Stimulated activated CD8-positive, alpha-beta memory T cell treated with anti-CD3 and anti-CD28 coated beads, Interleukin-7, amount 100 ng/mL, for 24 hours (primary cell): ENCODE results near the gene RAB3D.
"Not testable (repeated sequence)": the region's sequence is repeated elsewhere in the genome, so short reads cannot be mapped to it uniquely, and the experiment has no call there.

Experiments used
- DNase-seq: peaks from one replicate; pipeline ENCODE4 v3.0.0-alpha.2; 2020; ENCODE audit warnings: low read depth

Gene RAB3D

DNA sequence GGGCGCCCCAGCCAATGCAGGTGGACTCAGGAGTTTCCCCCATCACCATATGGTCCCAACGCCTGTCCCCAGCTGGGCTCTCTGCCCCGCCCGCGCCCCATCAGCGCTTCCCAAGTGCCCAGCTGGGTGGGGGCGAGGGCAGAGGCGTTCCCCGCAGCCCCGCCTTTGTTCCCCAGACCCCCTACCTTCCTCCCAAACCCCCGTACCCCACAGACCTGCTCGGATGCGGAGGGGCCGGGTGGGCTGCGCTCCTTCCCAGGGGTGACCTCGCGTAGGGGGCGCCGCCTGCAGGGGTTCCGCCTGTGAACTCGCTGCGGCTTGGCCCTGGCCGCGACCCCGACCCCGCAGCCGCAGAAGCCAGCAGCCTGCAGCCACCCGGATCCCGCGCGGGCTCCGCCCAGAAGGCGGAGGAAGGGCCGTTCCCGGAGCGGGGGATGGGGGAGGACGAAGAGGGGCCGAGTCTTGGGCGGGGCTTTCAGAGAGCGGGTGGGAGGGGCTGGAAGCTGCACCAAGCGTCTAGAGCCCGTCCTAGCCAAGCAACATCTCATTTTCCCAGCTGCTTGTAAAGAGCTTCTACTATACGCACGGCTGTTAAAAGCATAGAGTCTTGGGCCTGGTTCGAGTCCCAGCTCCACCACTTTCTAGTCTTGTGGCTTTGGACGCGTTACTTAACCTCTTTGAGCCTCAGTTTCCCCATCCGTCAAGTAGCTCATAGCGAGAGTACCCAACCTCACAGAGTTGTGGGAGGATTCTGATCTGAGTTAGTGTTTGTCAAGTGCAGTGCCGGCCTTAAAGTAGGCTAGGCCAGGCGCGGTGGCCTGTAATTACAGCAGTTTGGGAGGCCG, at the start of gene RAB3D:
TSS of gene RAB3D (minus strand) at position 404 of the 845 bp plus-strand sequence. CDS start 2,258 bp downstream, outside the sequence.
- DNase-seq: peak; percentile 64

DNA sequence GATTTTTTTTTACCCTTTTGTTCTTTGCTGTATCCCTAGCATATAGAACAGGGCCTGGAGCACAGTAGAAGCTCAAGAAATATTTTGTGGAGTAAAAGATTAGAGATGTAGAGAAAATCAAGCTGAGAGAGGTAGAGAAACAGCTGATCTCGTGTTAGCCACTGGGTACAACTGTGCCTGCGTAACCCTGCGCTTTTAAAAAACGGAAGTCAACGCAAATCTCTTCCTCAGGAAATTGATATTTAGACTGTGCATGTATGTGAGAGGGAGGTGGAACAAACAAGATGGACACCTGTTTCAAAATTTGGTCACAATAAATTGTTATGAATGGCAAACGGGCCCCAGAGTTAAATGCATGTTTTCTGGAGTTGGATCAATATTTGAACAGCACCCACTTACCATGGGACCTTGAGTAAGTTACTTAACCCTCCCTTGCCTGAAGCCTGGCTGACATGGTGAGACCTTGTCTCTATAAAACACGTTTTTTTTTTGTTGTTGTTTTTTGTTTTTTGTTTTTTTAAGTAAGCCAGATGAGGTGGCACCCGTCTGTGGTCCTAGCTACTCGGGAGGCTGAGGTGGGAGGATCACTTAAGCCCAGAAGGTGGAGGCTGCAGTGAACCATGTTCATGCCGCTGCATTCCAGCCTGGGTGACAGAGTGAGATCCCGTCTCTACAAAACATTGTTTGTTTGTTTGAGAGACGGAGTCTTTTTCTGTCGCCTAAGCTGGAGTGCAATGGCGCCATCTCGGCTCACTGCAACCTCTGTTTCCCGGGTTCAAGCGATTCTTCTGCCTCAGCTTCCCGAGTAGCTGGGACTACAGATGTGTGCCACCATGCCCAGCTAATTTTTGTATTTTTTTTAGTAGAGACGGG, 47.9 kb upstream of the RAB3D start:
- no peak for DNase-seq

GRCh38 chr19:11384778-11385129, 45.3 kb upstream of the RAB3D start:
- DNase-seq: no peak

- DNase-seq: no peak
Measured at GRCh38 chr19:11383706-11384048, 44.2 kb upstream of the RAB3D start.

DNA sequence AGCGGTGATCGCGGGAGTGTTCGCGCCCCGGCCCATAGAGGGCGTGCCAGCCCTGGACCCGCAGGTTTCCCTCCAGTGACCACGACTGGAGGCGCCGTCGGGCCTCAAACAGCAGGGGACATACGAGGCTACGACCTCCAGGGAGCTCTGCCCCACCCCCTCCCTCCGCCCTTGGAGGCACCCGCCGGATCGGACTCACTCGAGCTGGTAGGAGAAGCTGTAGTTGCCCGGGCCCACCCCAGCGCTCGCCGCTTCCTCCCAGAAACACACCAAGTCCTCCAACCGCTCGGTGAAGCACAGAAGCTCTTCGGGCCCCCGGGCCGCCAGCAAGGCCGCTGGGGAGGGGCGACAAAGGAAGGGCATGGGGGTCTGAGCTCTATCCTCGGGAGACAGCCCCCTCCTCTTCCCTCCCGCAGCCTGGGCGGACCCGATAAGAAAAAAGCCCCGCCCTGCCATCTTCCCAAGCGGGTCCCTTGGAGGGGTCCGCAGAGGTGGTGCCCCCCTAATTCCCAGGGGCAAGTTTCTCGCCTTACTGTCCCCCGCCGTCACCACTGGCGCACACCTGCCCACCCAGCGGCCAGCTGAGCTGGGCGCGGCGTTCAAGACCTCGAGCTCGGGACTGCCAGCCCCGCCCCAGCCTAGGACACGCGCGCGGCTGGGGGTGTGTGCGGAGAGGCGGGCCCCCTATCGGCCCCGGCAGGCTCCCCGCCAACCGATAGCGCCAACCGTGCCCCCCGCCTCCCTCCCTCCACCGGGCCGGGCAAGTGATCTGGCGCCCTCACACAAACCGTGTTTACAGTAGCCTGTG, 43.6 kb upstream of the RAB3D start:
- no peak for DNase-seq

DNA sequence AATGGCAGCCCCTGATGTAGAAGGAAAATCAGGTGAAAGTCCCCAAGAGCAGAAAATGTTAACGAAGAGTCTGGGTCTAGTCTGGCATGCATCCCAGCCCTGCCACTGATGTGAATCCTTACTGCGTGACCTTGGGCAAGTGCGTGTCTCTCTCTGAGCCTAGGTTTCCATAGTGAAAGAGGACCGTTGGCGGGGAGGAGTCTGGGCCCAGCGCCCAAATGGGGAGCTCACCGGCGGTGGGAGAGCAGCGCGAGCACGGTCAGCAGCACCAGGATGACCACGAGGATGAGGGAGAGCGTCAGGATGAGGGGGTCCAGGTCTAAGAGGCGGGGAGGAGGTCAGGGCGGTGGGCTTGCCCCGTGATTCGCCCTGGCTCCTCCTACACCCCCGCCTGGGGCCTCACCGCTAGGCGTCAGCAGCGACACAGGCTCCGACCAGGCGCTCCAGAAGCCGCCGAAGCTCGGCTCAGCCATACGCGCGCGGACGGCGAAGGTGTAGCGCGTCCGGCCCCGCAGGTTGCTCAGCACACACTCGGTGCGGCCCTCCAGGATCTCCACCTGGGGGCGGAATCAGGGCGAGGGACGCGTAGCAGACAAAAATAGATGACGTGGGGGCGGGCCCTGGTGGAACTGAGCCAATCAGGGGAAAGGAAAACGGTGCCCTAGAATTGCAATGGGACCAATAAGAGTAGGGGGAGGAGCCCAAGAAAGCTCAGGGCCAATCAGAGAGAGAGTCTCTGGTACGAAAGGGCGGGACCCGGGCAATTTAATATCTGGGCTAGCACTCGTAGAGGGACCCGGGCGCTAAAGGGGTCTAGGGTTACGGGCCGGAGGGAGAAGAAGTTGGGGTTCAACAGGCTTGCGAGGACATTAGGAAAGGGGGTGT, 41.4 kb upstream of the RAB3D start:
- peak; percentile 89 for DNase-seq

DNA sequence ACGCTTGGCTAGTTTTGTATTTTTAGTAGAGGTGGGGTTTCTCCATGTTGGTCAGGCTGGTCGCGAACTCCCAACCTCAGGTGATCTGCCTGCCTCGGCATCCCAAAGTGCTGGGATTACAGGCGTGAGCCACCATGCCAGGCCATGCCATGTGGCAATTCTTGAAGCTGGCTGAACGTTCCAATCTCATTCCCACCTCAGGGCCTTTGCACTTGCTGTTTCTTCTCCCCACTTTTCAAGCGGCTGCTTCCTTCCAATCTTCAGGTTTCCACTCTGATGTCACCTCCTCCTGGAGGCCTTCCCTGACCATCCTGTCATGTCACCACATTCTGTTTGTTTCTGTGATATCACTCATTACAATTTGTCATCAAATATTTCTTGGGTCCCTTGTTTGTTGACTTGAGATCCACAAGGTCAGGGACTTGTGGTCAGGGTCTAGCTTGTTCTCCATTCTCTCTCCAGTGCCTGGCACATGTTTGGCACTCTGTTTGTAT, 40.4 kb upstream of the RAB3D start:
- DNase-seq: no peak

GRCh38 chr19:11379269-11379845, 39.9 kb upstream of the RAB3D start:
- not testable (repeated sequence) for DNase-seq

DNA sequence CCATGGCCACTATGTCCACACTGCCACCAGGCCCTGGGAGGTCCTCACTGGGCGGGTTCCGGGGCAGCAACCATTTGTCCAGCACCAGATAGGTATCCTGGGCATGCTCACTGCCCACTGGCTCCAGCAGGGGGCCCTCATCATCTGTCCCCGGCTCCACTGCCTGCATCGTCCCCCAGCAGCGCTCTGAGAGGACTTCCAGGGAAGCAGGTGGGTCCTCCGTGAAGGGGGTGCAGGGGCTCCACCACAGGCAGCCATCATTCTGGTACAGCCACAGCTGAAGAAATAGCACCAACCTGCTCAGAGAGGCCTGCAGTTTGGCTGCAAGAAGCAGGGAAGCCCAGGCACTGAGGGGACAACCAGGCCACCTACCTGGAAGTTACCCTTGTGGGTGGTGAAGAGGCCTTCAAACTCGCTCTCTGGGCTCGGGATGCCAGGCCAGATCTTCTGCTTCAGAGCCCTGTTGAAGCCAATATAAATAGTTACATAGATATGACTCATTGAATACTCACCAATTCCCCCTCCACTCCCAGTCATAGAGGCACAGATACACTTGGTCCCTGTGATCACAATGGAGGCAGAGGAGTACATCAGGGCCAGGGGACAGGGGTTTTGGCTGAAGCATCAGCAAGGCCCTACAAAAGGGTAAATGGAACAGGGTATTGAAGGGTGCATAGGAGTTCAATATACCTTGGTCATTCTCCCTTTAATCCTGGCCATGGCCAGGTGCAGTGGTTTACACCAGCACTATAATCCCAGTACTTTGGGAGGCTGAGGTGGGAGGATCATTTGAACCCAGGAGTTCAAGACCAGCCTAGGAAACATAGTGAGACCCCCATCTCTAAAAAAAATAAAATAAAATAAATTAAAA, 39.1 kb upstream of the RAB3D start:
- DNase-seq: no peak

DNA sequence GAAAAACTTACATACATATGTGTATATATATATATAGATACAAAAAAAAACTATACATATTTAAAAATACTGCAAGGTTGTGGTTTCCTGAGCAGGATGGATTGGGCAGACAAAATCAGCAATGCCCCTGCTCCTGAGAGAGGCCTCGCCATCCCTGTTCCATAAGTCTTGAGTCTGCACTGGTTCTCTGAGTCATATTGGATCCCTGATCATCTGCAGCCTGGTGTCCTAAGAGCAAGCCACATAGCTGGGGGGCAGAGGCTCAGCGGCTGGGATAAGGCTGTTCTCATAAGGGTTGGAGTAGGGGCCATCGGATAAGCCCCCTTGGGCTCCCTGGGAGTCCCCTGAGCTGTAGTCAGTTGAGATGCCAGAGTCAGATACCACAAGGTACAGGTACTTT, 38.3 kb upstream of the RAB3D start:
- no peak for DNase-seq

DNA sequence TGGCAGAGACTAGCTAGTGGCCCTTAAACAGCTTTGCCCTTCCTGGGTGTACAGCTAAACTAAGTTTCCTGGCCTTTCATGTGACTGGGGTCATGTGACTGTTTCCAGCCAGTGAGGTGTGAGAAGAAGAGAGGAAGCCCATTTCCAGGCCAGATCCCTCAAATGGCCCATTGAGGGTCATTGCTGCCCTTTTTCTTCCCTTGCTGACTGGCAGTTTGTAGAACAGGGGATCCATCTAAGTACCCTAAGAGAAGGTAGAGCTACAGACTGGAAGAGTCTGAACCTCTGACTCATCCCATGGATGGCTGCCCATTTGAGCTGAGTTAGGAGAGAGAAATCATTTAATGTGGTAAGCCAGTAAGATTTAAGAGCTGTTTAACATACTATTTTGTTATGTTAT, 37.8 kb upstream of the RAB3D start:
- DNase-seq: no peak

GRCh38 chr19:11375143-11375948, 35.9 kb upstream of the RAB3D start:
- no peak for DNase-seq

- peak; percentile 92 for DNase-seq
Measured at GRCh38 chr19:11374433-11375142, 35.1 kb upstream of the RAB3D start, which contains the start of gene SWSAP1. SWSAP1 (plus strand) TSS chr19:11374666; CDS start chr19:11374681, 15 bp downstream.

DNA sequence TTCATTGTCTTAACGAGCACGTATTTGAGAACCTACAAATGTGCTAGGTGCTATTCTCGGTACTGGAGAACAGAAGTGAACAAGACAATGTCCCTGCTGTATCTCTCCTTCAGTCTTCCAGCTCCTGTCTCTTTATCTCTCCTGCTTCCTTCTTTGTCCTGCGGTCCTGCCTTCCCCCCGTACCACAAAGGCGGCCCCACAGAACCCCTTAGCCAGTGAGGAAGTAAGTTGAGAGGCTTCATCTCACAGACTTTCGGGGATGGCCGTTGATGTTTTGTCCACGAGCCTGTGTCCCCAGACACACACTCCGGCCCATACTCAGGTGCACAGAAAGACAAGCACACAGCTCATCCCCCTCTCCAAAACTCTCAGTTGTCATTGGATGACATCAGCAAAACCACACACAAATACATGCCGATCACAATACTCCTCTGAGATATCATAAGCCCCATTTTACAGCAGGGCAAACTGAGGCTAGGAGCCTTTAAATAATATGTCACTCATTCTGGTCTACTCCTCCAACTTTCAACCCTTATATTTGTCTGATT, 34.5 kb upstream of the RAB3D start:
- DNase-seq: no peak

GRCh38 chr19:11373166-11373884, 33.9 kb upstream of the RAB3D start:
- no peak for DNase-seq

GRCh38 chr19:11370744-11371143, 31.3 kb upstream of the RAB3D start:
- no peak for DNase-seq

- no peak for DNase-seq
Measured at GRCh38 chr19:11367528-11367927, 28.1 kb upstream of the RAB3D start.
